CD4-positive, alpha-beta T cell treated with Interleukin-15 for 4 hours (primary cell): Measurements from ENCODE around the gene FHL1.
"Not testable (repeated sequence)": the region's sequence is repeated elsewhere in the genome, so short reads cannot be mapped to it uniquely, and the experiment has no call there.

Source experiments
- DNase-seq: peaks from one replicate; pipeline ENCODE4 v3.0.0-alpha.2; 2020; ENCODE audit warnings: low spot score

Gene FHL1

GRCh38 chrX:136147976-136148375, 643 bp downstream of the FHL1 start:
- DNase-seq, result no peak

GRCh38 chrX:136148391-136148790, 1.1 kb downstream of the FHL1 start:
- no peak for DNase-seq

GRCh38 chrX:136154998-136155397, 7.7 kb downstream of the FHL1 start:
- DNase-seq, result no peak

DNA sequence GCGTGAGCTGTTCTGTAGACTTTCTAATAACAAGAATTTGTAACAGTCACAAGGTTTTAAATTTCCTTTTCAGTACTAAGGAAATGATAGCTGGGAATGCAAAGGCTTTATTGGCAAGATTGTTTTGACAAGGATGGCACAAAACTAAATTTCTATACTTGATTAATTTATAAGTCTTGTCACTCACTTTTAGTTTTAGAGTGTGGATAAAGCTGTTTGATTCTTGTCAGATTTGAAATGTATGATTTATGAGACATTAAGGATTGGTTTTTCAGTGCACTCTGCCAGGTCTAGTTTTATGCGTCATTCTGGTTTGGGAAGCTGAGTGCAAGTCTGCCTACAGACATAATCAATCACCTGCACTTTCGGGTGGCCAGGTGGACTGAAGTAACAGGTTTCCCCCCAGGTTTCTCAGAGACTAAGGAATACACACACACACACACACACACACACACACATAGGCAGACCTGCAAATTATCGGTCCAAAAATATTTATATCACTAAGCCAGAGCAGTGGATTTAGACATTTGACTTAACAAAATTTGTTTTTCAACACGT, 9.3 kb downstream of the FHL1 start:
- no peak for DNase-seq

DNA sequence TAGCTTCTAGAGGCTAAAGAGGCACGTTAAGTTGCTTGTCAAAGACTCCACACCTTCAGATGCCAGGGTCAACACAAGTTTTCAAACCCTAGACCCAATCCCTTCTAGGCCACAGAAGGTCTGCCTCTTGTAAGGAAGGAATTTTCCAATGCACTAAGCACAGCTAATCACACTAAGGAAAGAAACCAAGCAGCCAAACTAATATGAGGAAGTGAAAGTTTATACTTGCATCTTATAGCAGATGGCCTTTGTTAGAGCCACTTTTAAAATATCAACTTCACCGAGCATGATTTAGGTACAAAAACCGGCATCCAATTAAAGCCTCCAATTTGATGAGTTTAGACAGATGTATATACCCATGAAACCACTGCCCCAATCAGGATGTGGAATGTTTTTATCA, 9.9 kb downstream of the FHL1 start:
- DNase-seq, result no peak

DNA sequence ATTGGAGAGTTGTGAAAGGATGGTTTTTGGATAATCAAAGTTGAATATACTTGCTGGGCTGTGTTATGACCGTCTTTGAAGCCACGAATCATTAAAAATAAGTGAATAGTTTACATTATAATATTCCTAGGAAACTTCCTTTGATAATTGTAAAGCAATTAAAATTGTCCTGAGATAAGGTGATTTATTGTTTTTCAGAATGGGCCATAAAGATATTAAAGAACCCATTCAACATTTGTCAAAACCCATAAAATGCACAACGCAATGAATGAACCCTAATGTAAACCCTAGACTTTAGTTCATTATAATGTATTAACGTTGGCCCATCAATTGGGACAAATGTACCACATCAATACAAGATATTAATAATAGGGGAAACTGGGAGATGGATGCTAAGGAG, 11.4 kb downstream of the FHL1 start:
- no peak for DNase-seq

DNA sequence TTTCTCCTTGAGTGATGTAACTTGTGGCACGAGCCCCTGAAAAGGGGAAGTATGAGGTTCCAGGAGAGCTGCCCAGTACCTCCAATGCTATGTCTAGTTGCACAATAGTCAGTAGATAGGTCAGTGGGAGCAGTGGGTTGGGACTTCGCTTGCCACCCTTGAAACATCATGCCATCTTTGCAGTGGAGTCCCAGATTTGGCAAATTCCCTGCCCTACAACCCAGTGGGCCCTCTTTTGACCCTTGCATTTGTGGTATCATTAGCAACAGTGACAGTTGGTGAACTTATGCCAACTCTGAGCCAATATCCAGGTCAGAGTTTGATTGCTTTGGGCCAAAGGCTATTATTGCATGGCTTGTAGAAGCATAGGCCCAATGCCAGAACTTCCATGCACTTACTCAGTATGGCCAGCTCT, 12.3 kb downstream of the FHL1 start:
- DNase-seq, result no peak

- peak; percentile 35 for DNase-seq
Measured at GRCh38 chrX:136162827-136163570, 15.7 kb downstream of the FHL1 start.

- no peak for DNase-seq
Measured at GRCh38 chrX:136163689-136164088, 16.4 kb downstream of the FHL1 start.

DNA sequence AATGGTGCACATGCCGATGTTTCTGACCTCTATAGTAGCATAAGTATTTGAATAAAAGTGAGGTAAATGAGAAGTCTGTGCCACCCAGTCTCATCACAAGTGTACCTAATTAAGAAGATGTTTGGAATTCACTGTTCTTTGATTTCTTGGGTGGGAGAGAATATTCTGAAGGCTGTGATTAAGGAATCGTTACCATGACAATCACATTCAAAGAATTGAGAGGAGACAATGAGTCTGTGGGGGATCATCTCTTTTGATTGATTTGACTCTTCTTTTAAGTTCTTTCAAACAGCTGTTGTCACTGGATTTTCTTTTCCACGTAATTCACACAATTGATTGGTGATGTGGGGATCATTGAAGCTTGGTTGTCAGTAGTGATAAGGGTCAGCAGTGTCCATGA, 18.1 kb downstream of the FHL1 start:
- no peak for DNase-seq

DNA sequence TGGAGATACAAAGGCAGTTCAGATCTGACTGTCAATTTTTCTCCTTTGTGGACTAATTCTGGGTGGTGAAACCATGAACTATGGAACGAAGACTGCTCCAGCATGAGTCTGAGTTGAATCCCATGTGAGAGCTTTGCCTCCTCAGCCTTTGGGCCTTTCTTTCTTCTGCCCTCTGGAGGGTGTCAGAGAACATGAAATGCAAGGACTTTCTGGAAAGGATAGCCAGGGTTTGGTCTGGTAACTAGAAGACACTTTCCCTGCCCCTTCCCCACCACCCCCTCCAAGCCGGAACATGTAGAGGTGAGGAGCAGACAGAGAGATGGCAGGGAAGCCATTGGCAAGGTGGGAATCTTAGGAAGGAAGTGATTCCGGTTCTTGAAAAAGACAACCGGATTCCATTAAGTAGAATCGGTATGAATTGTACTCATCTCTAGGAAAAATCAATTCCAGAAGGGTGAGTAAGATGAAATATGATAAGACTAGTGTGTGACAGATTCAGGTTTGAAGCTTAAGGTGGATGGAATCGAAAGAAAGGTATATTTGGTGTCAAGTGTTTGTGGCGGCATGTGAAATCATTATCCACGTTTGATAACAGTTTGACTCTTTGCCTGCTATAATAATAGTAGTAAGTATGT, 19.0 kb downstream of the FHL1 start:
- DNase-seq, result no peak

DNA sequence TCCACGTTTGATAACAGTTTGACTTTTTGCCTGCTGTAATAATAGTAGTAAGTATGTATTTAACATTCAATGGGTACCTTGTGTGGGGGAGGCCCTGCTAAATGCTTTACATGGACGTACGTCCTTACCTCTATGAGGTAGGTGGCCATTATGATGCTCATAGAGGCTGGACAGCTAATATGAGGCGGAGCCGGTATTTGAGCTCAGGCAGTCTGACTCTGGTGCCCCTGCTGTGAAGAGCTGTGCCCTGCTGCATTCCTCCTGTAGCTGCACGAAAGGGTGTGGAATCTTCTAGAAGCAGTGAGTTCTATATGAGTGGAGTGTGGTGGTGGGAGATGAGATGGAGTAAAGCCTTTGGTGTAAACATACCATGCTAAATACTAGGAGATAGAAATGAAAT, 20.7 kb downstream of the FHL1 start:
- not testable (repeated sequence) for DNase-seq

DNA sequence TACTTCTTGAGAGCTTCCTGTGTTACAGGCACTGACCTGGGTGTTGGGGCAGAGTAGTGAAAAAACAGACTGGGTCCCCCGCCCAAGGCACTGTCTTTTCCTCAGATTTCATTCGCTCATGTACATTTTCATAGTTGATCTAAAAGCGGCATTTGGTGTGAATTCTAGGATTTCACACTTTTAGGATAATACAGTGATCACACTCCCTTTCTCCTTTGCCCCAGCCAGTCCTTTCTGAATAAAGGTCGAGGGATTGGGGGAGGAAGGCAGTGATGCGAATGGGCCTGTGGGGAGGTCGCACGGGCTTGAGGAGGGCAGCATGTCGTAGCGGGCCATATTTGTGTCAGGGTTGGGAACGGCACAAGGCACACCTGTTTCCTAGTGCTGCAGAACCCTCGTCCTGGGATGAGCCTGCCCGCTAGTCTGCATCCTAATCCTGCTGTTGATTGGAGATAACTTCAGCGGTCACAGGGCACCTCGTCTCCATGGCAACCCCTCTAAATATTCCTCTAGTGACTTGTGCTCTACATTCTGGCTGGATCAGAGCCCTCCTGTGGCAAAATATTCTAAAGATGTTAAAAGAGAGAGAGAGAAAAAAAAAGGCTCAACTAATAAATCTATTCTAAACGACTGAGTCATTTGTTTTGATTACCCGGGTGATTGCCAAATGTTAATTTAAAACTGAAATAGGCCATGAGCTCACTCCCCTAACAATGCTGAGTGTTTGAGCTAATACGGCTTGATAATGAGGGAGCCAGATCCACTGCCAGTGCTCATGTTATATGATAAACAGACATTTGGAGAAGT, 21.8 kb downstream of the FHL1 start:
- DNase-seq, result no peak

DNA sequence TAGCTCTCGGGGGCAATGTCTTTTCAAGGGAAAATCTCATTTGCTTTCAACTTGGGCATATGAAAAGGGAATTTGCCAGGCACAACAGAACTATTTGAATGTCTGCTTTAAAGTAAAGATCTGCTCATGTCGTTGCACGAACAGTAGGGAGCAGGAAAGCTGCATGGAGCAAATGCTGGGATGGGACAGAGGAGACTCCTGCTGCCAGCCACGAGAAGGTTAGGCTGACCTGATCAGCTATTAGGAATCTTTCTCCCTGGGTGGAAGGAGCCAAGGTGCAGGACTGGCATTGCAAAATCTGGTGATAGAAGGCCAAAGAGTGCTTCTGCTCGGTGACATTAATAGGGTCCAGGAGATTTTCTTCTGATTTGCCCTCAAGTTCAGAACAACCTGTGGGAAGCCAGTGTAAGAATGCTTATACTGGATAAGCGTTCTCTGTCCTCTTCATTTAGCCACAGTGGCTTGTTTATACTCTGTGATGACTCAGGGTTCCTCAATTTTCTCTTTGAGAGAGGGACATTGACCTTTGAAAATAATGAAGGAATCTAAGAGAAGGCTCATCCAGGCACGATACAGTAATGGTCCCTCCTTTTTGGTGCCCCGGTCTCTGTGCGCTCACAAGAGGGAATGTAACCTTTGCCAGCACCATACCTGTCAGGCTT, 22.9 kb downstream of the FHL1 start:
- no peak for DNase-seq

GRCh38 chrX:136171420-136171819, 24.1 kb downstream of the FHL1 start:
- DNase-seq, result no peak

- DNase-seq, result no peak
Measured at GRCh38 chrX:136176399-136176825, 29.1 kb downstream of the FHL1 start.

DNA sequence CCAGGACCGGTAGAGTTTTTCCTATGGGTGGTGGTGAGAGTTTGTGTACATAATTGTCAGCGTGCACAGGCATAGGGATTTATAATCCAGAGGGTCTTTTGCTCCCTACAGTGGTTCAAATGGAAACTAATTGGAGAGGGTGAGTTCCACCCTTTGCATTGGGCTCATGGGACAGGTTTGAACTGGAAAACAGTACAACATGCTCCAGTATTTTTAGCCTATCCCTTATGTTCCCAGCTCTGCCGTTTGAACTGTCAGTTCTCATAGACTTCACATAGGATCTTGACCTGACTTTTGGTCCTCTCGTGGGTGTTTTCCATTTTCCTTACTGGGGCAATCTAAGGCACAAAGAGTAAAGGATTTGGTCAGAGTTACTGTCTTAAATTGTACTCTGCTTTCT, 31.8 kb downstream of the FHL1 start:
- no peak for DNase-seq

DNA sequence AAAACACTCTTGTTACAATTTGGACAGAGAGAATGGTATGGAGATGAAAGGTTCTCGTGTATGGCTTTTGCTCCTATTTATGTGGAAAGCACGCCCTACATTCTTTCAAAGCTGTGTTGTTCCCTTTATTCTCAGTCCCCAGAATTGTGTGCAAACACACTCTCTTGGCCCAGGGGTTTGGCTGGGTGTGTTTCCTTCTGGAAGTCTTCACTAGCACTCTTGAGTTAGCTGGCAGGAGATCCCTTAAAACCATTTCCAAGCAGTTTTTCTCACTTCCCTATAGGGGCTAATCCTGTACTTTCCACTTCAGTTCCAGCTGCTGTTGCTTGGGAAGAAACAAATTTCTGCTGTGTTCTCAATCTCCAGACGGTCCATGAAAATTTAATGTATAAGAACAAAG, 35.1 kb downstream of the FHL1 start:
- no peak for DNase-seq

DNA sequence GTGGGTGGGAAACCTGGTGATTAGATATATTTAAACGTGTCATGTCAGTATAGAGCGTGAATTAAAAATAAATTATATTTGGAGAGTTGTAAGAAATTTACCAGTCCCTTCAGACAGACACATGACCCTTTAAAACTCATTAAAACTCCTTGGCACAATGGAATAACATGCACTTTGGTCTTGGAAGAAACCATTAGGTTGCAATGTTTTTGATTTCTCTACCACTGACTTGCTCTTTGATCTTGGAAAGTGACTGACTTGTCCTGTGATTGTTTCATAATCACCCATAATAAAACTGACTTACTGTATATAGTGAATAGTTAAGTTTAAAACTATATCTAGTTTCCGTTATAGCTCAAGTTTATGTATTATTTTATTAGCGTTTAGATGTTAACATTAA, 35.8 kb downstream of the FHL1 start:
- no peak for DNase-seq

DNA sequence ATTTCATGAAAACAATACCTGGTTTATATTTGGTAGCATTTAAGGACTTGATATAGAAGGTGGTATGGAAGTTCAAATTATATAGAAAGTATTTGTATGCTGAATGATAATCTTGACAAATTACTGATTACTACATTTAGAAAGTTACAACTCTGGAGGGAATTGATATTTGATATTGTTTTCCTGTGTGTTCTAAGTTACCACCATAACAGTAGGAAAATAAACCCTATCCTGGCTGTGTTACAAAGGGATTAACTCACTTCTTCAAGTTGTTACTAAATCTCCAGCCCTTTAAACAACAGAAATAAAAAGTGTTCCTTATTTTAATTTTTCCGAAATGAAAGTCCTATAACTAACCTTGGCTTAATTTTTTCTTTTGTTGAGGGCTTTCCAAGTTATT, 36.6 kb downstream of the FHL1 start:
- DNase-seq, result no peak

DNA sequence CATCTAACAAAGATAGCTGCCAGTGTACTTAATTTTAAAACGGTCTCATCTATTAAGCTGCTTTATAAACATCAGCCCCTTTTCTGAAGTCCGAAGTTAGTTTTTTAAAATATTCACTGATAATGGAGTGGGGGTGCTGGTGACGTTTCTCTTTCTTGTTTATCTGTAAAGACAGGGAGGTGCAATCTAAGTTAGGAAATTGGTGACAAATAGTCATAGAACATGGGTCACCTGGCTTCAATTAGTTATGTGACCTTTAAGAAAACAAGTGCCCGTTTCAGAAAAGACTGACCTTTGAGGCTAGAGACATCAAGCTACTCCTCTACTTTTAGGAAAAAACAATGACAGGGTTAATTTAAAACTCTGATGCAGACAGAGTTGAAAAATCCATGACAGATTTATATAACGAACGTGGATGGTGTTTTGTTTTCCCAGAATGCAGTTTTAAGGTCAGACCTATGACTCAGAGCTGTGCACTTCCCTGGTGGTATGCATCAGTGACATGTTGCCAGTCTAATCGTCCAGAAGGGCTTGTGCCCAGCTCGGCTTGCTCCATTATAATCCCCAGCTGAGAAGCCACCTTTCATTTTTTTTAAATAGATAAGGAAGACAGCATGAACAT, 38.2 kb downstream of the FHL1 start:
- no peak for DNase-seq

DNA sequence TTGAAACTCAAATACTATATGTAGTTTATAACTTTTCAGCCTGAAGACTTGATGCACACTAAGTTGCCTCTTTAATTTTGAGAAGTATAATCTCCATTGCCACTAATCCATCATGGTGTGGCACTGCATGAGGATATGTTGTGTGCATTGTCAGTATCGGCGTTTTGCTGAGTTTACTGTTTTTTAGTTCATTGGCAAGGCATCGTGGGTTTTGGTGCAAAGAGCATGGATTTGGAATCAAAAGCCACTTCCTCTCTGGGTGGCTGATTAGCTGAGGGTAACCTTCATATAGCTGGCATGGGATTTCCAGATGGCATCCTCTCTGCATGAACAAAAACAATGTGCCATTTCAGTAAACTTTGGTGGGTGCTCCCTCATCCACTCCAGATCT, 38.7 kb downstream of the FHL1 start:
- DNase-seq, result no peak
